Neutrophil (primary cell): ENCODE data around the gene AOPEP.

Source experiments
- H3K27ac ChIP-seq: fragments of 200-600 bp; sonication (generic); 2 replicates; pipeline ENCODE4 v1.5.1; 2016; ENCODE audit warnings: mild to moderate bottlenecking, moderate library complexity
- H3K27me3 ChIP-seq: fragments of 200-600 bp; sonication (generic); 2 replicates; pipeline ENCODE4 v1.6.0; 2016; ENCODE audit warnings: mild to moderate bottlenecking
- H3K36me3 ChIP-seq: fragments of 200-600 bp; sonication (generic); 2 replicates; pipeline ENCODE4 v1.5.1; 2017
- H3K4me1 ChIP-seq, 2 experiments: fragments of 200-600 bp in 1 of 2; sonication (generic) in 1 of 2; 1 replicate in 1 of 2; 2 replicates in 1 of 2; pipeline versions ENCODE4 v1.5.1 to v1.6.1; 2013 to 2016; ENCODE audit warnings: low read depth in 1 of 2, low read length in 1 of 2, mild to moderate bottlenecking in 1 of 2, moderate library complexity in 1 of 2; ENCODE audit not compliant: control insufficient read depth in 1 of 2, insufficient read depth in 1 of 2
- H3K4me3 ChIP-seq, 2 experiments: fragments of 200-600 bp in 1 of 2; sonication (generic) in 1 of 2; 1 replicate in 1 of 2; 2 replicates in 1 of 2; pipeline ENCODE4 v1.5.1; 2013 to 2016; ENCODE audit warnings: low read depth in 1 of 2, low read length in 1 of 2, mild to moderate bottlenecking in 1 of 2, moderate library complexity in 1 of 2
- H3K9me3 ChIP-seq: fragments of 200-600 bp; sonication (generic); 2 replicates; pipeline ENCODE4 v1.5.1; 2016
- TF ChIP-seq, protein P1 (sequence below): fragments of 200-600 bp; sonication (generic); IDR thresholded peaks from 2 replicates; pipeline ENCODE4 v1.5.1; 2016; ENCODE audit warnings: antibody characterized with exemption

The AOPEP gene

DNA sequence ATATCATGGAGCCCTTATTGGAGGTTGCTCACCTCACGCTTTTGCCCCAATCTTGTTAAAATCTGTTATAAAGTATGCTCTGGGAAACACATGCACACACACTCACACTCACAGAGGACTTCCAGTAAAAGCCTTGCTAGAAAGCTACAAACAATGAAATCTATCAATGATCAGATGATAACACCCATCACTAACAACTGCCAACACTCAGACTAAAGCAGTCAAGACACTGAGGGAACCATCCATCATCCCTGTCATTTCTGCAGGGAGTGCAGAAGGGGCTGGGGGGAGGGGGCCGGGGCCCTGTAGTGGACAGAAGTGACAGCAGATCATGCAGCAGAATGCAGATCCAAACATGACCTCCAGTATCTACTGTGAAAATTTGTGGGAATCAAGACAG is 179.1 kb downstream of the AOPEP start:
- no peak overlapping the region for H3K4me3 ChIP-seq
- no peaks in the 10 kb centered on the region for H3K36me3 ChIP-seq
- no peaks in the 10 kb centered on the region for H3K27me3 ChIP-seq
- TF ChIP-seq, protein P1, sequence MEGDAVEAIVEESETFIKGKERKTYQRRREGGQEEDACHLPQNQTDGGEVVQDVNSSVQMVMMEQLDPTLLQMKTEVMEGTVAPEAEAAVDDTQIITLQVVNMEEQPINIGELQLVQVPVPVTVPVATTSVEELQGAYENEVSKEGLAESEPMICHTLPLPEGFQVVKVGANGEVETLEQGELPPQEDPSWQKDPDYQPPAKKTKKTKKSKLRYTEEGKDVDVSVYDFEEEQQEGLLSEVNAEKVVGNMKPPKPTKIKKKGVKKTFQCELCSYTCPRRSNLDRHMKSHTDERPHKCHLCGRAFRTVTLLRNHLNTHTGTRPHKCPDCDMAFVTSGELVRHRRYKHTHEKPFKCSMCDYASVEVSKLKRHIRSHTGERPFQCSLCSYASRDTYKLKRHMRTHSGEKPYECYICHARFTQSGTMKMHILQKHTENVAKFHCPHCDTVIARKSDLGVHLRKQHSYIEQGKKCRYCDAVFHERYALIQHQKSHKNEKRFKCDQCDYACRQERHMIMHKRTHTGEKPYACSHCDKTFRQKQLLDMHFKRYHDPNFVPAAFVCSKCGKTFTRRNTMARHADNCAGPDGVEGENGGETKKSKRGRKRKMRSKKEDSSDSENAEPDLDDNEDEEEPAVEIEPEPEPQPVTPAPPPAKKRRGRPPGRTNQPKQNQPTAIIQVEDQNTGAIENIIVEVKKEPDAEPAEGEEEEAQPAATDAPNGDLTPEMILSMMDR = no peak
- H3K4me1 ChIP-seq = peaks cover 0 to 3% of the 10 kb centered on the region in 2 experiments
- H3K9me3 ChIP-seq = no peaks in the 10 kb centered on the region
- no peak overlapping the region for H3K27ac ChIP-seq

DNA sequence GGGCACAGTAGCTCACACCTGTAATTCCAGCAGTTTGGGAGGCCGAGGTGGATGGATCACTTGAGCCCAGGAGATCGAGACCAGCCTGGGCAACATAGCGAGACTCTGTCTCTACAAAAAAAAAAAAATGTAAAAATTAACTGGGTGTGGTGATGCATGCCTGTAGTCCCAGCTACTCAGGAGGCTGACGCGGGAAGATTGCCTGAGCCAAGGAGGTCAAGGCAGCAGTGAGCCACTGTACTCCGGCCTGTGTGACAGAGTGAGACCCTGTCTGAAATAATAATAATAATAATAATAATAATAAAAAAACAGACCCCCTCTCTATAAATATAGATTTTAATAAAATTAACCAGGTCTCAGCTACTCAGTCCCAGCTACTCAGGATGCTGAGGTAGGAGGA is 179.7 kb downstream of the AOPEP start:
- H3K4me1 ChIP-seq = peaks cover 0 to 3% of the 10 kb centered on the region in 2 experiments
- TF ChIP-seq, protein P1 = no peak
- H3K27me3 ChIP-seq = no peaks in the 10 kb centered on the region
- no peak overlapping the region for H3K4me3 ChIP-seq
- no peaks in the 10 kb centered on the region for H3K9me3 ChIP-seq
- H3K27ac ChIP-seq = no peak overlapping the region
- no peaks in the 10 kb centered on the region for H3K36me3 ChIP-seq

DNA sequence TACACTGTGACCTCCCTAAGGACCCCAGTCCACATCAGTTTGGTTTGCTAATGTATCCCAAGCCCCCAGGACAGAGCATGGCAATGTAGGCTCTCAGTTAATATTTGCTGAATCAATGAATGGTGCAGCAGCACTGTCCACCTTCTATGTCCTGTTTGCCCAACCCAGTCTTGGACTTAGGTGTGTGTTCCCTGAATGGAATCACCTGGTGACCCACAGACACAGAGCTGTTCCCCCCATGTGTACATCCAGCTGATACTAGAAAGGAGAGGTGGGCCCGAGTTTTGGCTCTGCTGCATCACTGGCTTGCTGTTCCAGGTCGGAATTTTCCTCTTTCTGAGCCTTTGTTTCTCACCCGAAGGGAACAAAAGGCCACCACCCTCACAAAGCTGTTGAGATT is 180.2 kb downstream of the AOPEP start:
- H3K36me3 ChIP-seq = no peaks in the 10 kb centered on the region
- H3K27ac ChIP-seq = no peak overlapping the region
- TF ChIP-seq, protein P1 = no peak
- H3K27me3 ChIP-seq = no peaks in the 10 kb centered on the region
- no peaks in the 10 kb centered on the region for H3K9me3 ChIP-seq
- peaks cover 0 to 3% of the 10 kb centered on the region in 2 experiments for H3K4me1 ChIP-seq
- no peak overlapping the region for H3K4me3 ChIP-seq

DNA sequence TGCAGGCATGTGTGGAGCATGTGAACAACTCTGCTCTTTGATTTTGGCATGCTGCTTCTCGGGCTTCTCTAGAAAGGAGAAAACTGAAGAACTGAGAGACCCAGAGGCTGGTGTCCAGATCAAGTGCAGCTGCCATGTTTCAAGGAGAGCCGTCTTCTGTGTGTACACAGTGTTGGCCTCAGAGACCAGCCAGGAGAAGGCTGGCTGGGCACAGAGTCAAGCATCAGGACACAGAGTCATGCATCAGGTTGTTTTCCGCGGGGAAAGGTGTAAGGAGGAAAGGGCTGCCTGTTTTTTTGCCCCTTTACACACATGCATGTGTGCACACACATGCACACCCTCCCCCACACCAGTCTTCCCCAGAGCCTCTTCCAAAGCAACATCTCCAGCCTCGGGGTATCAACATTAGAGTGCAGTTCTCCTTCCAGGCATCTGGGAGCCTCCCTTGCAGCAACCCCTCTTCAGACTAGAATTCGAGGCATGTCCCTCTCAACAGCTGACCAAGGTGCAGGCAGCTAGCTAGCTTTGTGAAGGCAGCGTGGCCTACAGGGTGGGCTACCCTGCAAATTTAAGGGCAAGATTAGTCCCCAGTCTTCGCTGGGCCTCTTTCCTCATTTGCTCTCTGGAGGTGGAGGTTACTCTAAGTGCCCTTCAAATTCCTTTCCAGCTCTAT is 180.9 kb downstream of the AOPEP start:
- Histone ChIP-seq H3K9me3 (no peaks in the 10 kb centered on the region), H3K4me3 (no peak overlapping the region), H3K27me3 (no peaks in the 10 kb centered on the region), H3K27ac (no peak overlapping the region), H3K4me1 (peaks cover 0 to 3% of the 10 kb centered on the region in 2 experiments), H3K36me3 (no peaks in the 10 kb centered on the region)
- TF ChIP-seq, protein P1 = no peak

DNA sequence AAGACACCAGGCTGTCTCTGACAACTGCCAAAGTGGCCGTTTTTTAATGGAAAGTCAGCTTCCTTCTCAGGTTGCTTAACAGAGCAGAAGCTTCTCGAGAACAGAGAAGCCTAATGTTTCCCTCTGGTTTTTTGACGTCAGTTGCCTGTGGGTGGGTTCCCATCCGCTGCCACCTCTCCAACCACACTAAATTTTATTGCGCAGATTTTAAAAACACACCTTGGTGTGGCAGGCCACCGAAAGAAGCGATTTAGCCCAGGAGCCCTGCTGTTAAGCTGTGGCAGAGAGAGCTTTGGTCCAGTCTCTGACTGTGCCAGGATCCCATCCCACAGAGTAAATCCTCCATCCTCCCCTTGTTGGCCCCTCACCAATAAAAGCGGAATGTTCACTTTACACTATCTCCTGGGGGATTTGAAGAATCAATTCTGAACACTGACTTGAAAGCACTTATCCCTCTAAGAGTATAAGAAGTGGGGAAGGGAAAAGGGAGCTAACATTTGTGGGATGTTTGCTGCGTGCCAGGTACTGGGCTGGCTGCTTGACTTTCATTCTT is 181.6 kb downstream of the AOPEP start:
- no peak overlapping the region for H3K27ac ChIP-seq
- TF ChIP-seq, protein P1 = no peak

More for the DNA sequence above, 181.6 kb downstream of the AOPEP start:
- H3K9me3 ChIP-seq = no peaks in the 10 kb centered on the region
- H3K36me3 ChIP-seq = no peaks in the 10 kb centered on the region
- H3K4me1 ChIP-seq = peaks cover 0 to 3% of the 10 kb centered on the region in 2 experiments
- H3K4me3 ChIP-seq = no peak overlapping the region
- no peaks in the 10 kb centered on the region for H3K27me3 ChIP-seq
